GM18526 (cell line): ENCODE results near the gene TFF2.

Source experiments
- POLR2A ChIP-seq: IDR thresholded peaks from 3 replicates; pipeline ENCODE4 v1.6.1; 2011; ENCODE audit not compliant: insufficient read length; ENCODE audit errors: extremely low read depth

The TFF2 gene

GRCh38 chr21:42314616-42315295 lies 36.0 kb downstream of the TFF2 start:
- TF ChIP-seq POLR2A = no peak

GRCh38 chr21:42313501-42313969 lies 37.3 kb downstream of the TFF2 start:
- TF ChIP-seq POLR2A = no peak

GRCh38 chr21:42312626-42313104 lies 38.1 kb downstream of the TFF2 start:
- no peak for TF ChIP-seq POLR2A

- TF ChIP-seq POLR2A = no peak
Measured at GRCh38 chr21:42311816-42312625, 38.8 kb downstream of the TFF2 start.

GRCh38 chr21:42311160-42311559 lies 39.6 kb downstream of the TFF2 start:
- no peak for TF ChIP-seq POLR2A

- no peak for TF ChIP-seq POLR2A
Measured at GRCh38 chr21:42310411-42311001, 40.3 kb downstream of the TFF2 start.

GRCh38 chr21:42309753-42310213 lies 41.0 kb downstream of the TFF2 start:
- TF ChIP-seq POLR2A = no peak

GRCh38 chr21:42308914-42309752 lies 41.7 kb downstream of the TFF2 start:
- TF ChIP-seq POLR2A = no peak

GRCh38 chr21:42308161-42308913 lies 42.5 kb downstream of the TFF2 start:
- no peak for TF ChIP-seq POLR2A

- no peak for TF ChIP-seq POLR2A
Measured at GRCh38 chr21:42307106-42307505, 43.7 kb downstream of the TFF2 start.

- no peak for TF ChIP-seq POLR2A
Measured at GRCh38 chr21:42306366-42307035, 44.3 kb downstream of the TFF2 start.

- no peak for TF ChIP-seq POLR2A
Measured at GRCh38 chr21:42305707-42306147, 45.1 kb downstream of the TFF2 start.
